GM13977 (cell line): ENCODE results near the gene TACR1.

Source experiments
- DNase-seq: peaks from one replicate; pipeline ENCODE4 v3.0.0; 2012; ENCODE audit warnings: low spot score
- CTCF ChIP-seq: IDR thresholded peaks from 2 replicates; pipeline ENCODE4 v1.5.1; 2012; ENCODE audit warnings: mild to moderate bottlenecking, control low read depth; ENCODE audit not compliant: insufficient read depth; ENCODE audit errors: extremely low read depth, missing control alignments
- in situ Hi-C: fragments of 300-500 bp; cut with MboI; formaldehyde crosslinking; loops from one replicate; pipeline ENCODE4 v1.12.0; 2022; ENCODE audit warnings: low sequenced_read_pairs, low pct_unique_long_range_greater_than_20kb, mixed read lengths, inconsistent platforms; ENCODE audit not compliant: unreplicated experiment

Gene TACR1

GRCh38 chr2:75170889-75171288 lies 28.4 kb downstream of the TACR1 start:
- TF ChIP-seq CTCF = no peak
- in situ Hi-C loops = no loop called here
- no peak for DNase-seq

GRCh38 chr2:75168186-75168585 lies 31.1 kb downstream of the TACR1 start:
- in situ Hi-C loops = no loop called here

GRCh38 chr2:75166491-75166890 lies 32.8 kb downstream of the TACR1 start:
- in situ Hi-C loops = no loop called here
- DNase-seq = no peak
- TF ChIP-seq CTCF = no peak

More at GRCh38 chr2:75168186-75168585, 31.1 kb downstream of the TACR1 start:
- no peak for TF ChIP-seq CTCF
- DNase-seq = no peak

GRCh38 chr2:75162897-75163296 lies 36.4 kb downstream of the TACR1 start:
- in situ Hi-C loops = no loop called here
- DNase-seq = no peak
- no peak for TF ChIP-seq CTCF

GRCh38 chr2:75162259-75162658 lies 37.1 kb downstream of the TACR1 start:
- no peak for DNase-seq
- no peak for TF ChIP-seq CTCF
- in situ Hi-C loops = no loop called here

GRCh38 chr2:75157435-75157834 lies 41.9 kb downstream of the TACR1 start:
- peak; percentile 62 for DNase-seq
- in situ Hi-C loops = no loop called here
- peak; percentile 16 for TF ChIP-seq CTCF

GRCh38 chr2:75155115-75155514 lies 44.2 kb downstream of the TACR1 start:
- in situ Hi-C loops = no loop called here
- no peak for DNase-seq
- no peak for TF ChIP-seq CTCF
